SW480 (cell line): ENCODE measurements around the gene SPATA13.
"Not testable (repeated sequence)": the region's sequence is repeated elsewhere in the genome, so short reads cannot be mapped to it uniquely, and the experiment has no call there.

ENCODE experiments used
- DNase-seq: peaks from one replicate; pipeline ENCODE4 v3.0.0-alpha.2; 2016; ENCODE audit warnings: low spot score

The SPATA13 gene

DNA sequence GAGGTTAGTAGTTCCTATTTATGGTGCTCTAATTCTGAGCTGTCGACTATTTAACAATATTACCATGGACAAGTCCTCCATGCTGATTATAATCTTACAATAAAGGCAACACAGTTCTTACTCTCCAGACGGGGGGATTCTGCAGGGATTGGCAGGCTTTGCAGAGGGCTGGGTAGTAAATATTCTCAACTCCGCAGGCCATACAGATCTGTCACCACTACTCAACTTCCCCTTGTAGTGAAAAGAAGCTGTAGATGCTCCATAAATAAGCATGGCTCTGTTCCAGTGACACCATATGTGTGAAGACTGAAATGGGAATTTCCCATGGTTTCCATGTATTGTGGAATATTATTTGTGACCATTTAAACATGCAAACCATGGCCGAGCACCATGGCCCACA lies 158.4 kb downstream of the SPATA13 start:
- DNase-seq, result not testable (repeated sequence)

- not testable (repeated sequence) for DNase-seq
These were observed 159.1 kb downstream of the SPATA13 start for GRCh38 chr13:24319641-24320040.

GRCh38 chr13:24321416-24321815 lies 160.9 kb downstream of the SPATA13 start:
- DNase-seq, result not testable (repeated sequence)

DNA sequence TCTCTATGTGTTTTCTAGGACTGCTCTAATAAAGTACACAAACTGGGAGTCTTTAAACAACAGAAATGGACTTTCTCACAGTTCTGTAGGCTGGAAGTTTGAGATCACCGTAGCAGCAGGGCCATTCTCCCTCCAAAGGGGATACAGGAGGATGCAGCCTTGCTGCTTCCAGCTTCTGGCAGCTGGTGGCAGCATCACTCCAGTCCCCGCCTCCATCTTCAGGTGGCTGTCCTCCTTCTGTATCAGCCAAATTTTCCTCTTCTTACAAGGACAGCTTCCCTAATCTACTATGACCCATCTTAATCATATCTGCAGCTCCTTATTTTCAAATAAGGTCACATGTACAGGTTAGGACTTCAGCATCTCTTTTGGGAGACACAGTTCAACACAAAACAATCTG lies 161.9 kb downstream of the SPATA13 start:
- DNase-seq, result not testable (repeated sequence)

DNA sequence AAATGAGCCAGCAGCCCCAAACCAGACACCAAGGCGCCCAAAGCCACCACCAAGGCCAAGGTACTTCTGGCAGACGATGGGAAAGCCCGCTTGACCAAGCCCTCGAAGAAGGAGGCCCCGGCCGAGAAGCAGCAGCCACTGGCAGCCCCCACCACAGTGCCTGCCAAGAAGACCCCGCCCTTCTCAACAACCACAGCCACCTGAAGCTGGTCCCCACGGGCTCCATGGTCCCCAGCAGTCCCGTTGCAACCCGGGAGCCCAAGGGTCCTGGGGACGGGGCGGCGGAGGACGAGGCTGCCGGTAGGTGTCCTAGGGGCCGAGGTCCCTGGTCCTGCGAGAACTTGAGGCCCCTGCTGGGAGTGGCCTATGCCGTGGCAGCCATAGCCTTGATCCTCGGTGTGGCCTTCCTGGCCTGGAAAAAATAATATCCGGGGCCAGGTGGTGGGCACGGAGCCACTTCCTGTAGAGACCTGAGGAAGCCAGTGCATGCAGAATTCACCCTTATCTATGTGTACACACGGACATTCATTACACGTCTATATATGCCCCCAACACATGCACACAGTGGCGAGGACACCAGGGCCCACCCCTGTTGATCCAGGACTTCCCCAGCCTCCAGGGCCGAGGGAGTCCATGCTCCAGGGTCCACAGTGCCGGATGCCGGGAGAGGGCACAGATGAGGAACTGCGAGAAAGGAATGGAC lies 162.7 kb downstream of the SPATA13 start:
- no peak for DNase-seq

GRCh38 chr13:24323739-24324075 lies 163.2 kb downstream of the SPATA13 start:
- DNase-seq, result peak; percentile 52

DNA sequence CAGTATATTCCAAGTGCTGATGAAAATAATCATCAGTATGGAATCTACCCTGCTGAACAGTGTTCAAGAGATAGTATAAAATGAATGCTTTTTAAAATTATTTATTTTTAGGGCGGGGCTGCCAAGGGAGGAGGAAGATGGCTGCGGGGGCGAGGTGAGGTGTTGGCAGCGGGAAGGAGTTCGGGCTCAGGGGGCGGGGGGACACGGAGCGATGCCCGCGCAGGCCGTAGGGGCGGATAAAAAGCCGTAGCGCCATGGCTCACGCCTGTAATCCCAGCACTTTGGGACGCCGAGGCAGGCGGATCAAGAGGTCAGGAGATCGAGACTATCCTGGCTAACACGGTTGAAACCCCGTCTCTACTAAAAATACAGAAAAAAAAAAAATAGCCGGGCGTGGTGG lies 167.1 kb downstream of the SPATA13 start:
- not testable (repeated sequence) for DNase-seq

- no peak for DNase-seq
These were observed 167.6 kb downstream of the SPATA13 start for GRCh38 chr13:24328145-24328544.

DNA sequence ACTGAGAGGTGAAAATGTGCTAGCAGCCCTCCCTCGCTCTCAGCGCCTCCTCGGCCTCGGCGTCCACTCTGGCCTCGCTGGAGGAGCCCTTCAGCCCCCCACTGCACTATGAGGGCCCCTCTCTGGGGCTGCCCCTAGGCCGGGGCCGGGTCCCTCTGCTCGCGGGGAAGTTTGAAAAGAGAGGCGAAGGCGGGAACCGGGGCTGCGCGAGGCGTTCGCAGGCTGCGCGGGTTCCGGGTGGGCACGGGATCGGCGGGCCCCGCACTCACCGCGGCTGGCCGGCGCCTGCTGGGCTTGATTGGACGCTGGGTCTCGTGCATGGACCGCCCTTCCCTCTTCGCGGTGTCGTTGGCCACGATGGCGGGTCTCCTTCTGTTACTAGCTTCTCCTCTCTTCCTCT lies 178.2 kb downstream of the SPATA13 start:
- no peak for DNase-seq

DNA sequence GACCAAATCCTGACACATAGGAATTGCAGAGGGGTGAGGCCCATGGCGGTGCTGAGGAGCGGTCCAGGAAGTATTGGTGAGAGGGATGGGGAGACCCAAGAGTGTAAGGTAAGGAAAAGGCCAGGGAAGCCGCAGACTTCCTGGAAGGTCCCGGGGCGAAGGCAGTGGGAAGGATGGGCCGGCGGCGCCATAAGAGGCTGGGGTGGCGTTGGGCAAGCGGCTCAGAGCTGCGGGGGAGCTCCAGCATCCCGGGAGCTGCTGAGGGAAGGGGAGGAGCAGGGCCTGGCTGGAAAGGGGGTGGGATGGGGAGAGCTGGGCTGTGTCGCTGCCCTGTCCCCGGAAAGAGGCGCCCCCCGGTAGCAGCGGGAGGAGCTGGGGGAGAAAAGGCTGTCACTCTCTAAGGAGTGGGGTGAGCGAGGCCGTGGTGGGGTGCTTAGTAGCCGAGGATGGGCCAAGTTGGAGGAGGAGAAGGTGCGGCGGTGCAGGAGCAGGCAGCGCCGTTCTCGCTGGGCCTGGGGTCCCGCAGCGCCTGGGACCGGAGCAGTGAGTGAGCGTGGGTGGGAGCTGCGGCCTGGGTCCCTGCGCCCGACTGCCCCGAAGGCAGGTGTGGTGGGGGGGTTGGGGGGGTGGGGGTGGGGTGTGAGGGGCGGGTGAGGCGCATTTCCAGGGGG lies 179.6 kb downstream of the SPATA13 start:
- no peak for DNase-seq

DNA sequence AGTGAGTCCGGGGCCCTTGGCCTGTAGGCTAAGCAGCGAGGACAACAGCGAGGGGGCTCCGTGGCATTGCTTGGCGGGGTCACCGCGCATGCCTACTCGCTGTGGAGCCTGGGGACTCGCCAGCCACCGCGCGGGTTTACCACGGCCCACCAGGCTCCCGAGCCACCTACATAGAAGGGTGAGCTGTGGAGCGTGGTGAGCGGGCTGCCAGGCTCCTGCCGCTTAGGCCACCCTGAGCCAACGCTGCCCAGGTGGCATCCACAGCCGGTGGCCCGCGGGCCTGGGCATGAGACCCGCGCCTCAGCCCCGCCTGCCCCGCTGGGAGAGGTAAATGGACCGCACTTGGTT lies 180.1 kb downstream of the SPATA13 start:
- DNase-seq, result no peak

- no peak for DNase-seq
These were observed 180.9 kb downstream of the SPATA13 start for GRCh38 chr13:24341439-24341838.

DNA sequence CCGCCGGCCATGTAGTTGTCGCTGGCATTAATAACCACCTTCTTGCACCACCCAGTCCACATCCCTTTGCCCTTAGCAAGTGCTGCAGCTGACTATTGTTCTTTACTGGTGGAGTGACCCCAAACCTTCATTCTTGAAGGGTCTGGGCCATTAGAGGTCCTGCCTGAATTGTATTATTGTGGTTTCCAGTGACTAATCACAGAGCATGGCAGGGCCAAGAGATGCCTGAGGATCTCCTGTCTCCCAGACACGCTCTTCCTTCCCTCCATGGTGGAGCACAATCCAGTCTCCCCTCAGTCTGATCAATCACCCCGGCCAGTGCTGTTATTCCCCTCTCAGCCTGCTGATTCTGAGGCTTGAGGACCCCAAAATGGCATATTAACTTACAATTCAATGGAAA lies 187.9 kb downstream of the SPATA13 start:
- DNase-seq, result no peak

GRCh38 chr13:24348797-24349515 lies 188.4 kb downstream of the SPATA13 start:
- DNase-seq, result peak; percentile 50

- DNase-seq, result not testable (repeated sequence)
These were observed 189.5 kb downstream of the SPATA13 start for GRCh38 chr13:24349778-24350664.

DNA sequence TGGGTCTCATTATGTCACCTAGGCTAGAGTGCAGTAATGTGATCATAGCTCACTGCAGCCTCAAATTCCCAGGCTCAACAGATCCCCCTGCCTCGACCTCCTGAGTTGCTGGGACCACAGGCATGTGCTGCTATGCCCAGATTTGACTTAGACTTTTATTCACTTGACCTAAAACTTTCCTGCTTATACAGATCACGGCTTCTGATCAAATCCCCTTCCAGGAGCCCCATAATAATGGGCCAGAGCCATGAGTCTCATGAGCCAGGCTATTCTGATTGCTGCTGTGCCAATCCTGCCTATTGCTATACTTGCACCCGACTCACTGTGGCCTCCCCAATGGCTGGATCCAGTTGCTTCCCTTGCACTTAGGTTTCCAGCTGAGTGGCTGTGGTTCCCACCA lies 190.9 kb downstream of the SPATA13 start:
- no peak for DNase-seq

GRCh38 chr13:24353736-24354135 lies 193.2 kb downstream of the SPATA13 start:
- DNase-seq, result no peak

DNA sequence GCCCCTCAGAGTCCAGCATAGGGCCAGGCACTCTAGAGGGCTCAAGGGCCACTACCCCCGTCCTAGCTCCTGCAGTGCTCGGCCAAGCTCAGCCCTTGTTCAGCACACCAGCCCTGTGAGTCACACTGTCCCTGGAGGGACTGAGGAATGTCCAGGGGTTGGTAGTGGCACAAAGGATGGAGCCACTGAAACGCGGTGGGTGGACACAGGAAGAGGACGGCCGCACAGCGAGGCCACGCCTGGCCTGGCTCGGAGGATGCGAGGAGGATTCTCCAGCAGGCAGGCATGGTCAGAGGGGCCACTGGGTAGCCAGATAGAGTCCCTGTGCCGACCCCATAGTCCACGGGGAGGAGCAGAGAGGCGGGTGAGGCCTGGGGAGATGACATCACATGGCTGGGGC lies 194.6 kb downstream of the SPATA13 start:
- no peak for DNase-seq

GRCh38 chr13:24356270-24356669 lies 195.8 kb downstream of the SPATA13 start:
- no peak for DNase-seq
